ENCODE measurements around the gene SLC26A11.
"Not testable (repeated sequence)": the region's sequence is repeated elsewhere in the genome, so short reads cannot be mapped to it uniquely, and the experiment has no call there.

Gene SLC26A11

GRCh38 chr17:80191865-80192661, 28.2 kb upstream of the SLC26A11 start:
- TF ChIP-seq CTCF (IDR thresholded peaks at IDR 0.05; ENCODE audit: extremely low read depth, insufficient read depth, missing control alignments) = no peak
- no peak for DNase-seq (ENCODE audit: low spot score)
- in situ Hi-C loops (cut with MboI; ENCODE audit: low pct_unique_long_range_greater_than_20kb, low sequenced_read_pairs, unreplicated experiment) = no loop called here

- TF ChIP-seq CTCF (IDR thresholded peaks at IDR 0.05; ENCODE audit: extremely low read depth, insufficient read depth, missing control alignments) = no peak
- in situ Hi-C loops (cut with MboI; ENCODE audit: low pct_unique_long_range_greater_than_20kb, low sequenced_read_pairs, unreplicated experiment) = no loop called here
- no peak for DNase-seq (ENCODE audit: low spot score)
Observed at GRCh38 chr17:80195141-80195540, 25.1 kb upstream of the SLC26A11 start.

- DNase-seq (ENCODE audit: low spot score) = peak; percentile 64
Observed at GRCh38 chr17:80195671-80196529, 24.3 kb upstream of the SLC26A11 start.

GRCh38 chr17:80196652-80197051, 23.6 kb upstream of the SLC26A11 start:
- in situ Hi-C loops (cut with MboI; ENCODE audit: low pct_unique_long_range_greater_than_20kb, low sequenced_read_pairs, unreplicated experiment) = no loop called here
- no peak for DNase-seq (ENCODE audit: low spot score)
- no peak for TF ChIP-seq CTCF (IDR thresholded peaks at IDR 0.05; ENCODE audit: extremely low read depth, insufficient read depth, missing control alignments)

More at GRCh38 chr17:80195671-80196529, 24.3 kb upstream of the SLC26A11 start:
- in situ Hi-C loops (cut with MboI; ENCODE audit: low pct_unique_long_range_greater_than_20kb, low sequenced_read_pairs, unreplicated experiment) = no loop called here
- peak; percentile 93 for TF ChIP-seq CTCF (IDR thresholded peaks at IDR 0.05; ENCODE audit: extremely low read depth, insufficient read depth, missing control alignments)

- no peak for TF ChIP-seq CTCF (IDR thresholded peaks at IDR 0.05; ENCODE audit: extremely low read depth, insufficient read depth, missing control alignments)
- DNase-seq (ENCODE audit: low spot score) = no peak
- in situ Hi-C loops (cut with MboI; ENCODE audit: low pct_unique_long_range_greater_than_20kb, low sequenced_read_pairs, unreplicated experiment) = no loop called here
Observed at GRCh38 chr17:80198144-80198661, 22.0 kb upstream of the SLC26A11 start.

GRCh38 chr17:80199295-80199694, 20.9 kb upstream of the SLC26A11 start:
- in situ Hi-C loops (cut with MboI; ENCODE audit: low pct_unique_long_range_greater_than_20kb, low sequenced_read_pairs, unreplicated experiment); DNase-seq (ENCODE audit: low spot score): not testable (repeated sequence)
